C4-2B (cell line): Measurements from ENCODE around the gene RAPGEFL1.

ENCODE experiments used
- CTCF ChIP-seq: fragments of 450-650 bp; conservative IDR thresholded peaks from 2 replicates; pipeline ENCODE4 v1.5.1; 2017; ENCODE audit warnings: mild to moderate bottlenecking
- ZFX ChIP-seq: fragments of 450-650 bp; IDR thresholded peaks from 2 replicates; pipeline ENCODE4 v1.6.1; 2017

DNA sequence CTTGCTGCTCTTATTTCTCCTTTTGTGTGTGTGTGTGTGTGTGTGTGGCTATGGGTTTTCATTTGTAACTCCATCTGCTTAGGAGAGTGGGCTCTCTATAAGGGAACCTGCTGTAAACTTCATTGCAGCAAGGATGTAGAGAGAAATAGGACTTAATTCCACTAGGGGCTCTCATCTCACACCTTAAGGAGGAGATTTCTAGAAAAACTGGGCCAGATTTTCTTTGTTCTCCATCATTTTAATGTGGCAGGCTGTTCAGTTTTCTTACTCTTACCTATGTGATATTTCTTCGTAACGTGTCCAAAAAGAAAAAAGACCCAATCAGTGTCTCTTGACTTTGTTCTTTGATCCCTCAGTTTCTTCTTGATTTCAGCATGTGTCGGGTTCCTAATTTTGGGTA is 41.5 kb upstream of the RAPGEFL1 start:
- TF ChIP-seq CTCF (no peak), ZFX (no peak)
